Urothelium cell line (cell line): ENCODE data around the gene TANGO6.
A peak's percentile ranks its signal among the peaks of the same experiment; 100 is the strongest.
"Not testable (repeated sequence)": the region's sequence is repeated elsewhere in the genome, so short reads cannot be mapped to it uniquely, and the experiment has no call there.

ENCODE experiments used
- DNase-seq: peaks from one replicate; pipeline ENCODE4 v3.0.0; 2011; ENCODE audit warnings: low spot score, mixed read lengths
- FAIRE-seq: peaks from 2 replicates; lab custom pipeline; 2011; peaks lifted over from hg19 to GRCh38; lab: Jason Lieb, UNC

TANGO6 gene

DNA sequence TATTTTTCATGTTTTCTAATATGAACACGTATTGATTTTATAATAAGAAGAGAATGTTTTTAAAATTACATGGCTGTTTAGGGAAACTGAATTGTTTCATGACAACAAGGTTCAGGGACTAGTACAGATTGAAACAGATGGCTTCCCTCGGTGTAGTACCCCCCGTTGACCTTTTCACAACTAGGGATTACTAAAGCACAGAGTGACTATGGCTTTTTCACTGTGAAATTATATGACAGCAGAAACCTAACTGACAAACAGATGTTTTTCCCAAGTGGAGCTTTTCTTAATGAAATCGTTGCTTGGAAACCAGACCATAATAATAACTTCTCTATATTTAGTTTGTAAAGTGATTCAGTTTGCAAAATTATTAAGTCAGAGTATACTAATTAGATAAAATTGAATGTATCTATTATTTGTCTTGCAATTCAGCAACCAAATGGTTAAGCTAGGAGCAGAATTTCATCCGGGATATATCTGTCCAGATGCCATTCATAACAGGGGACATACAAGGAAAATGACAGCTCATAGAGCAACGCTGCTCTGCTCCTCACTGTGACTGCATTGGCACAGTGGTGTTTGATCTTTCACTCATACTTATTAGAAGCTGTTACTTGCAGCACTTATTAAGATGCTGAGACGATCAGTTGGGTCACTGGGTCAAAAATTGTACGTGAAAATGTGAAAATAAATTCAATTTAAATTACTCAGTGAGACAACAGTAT, 111.7 kb downstream of the TANGO6 start:
- FAIRE-seq (no peak), DNase-seq (no peak)

GRCh38 chr16:68960910-68961309, 117.6 kb downstream of the TANGO6 start:
- FAIRE-seq (no peak), DNase-seq (no peak)

DNA sequence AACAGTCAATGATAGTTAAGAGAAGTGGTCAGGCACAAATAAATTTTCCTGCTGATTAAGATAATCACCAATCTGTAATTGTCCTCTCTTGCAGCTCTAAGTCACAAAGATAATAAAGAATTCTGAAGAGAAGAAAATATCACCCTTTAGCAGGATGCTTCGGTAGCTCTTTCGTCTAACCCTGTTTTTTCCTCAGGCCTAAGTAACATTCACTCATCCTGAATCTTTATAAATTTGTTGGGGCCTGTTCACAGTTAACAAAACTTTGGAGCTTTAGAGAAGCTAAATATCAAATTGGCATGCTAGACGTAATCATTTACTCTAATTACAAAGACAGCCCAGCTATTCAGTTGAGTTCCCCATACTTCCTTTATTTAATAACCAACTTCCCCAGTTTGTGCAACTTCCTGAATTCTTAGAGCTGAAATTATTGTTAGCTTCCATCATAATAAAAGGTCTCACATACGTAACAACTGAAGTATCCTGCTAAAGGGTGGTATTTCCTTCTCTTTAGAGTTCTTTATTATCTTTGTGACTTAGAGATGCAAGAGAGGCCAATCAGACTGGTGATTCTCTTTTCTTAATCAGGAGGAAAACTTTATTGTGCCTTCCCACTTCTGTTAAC, 118.6 kb downstream of the TANGO6 start:
- FAIRE-seq (no peak), DNase-seq (no peak)

DNA sequence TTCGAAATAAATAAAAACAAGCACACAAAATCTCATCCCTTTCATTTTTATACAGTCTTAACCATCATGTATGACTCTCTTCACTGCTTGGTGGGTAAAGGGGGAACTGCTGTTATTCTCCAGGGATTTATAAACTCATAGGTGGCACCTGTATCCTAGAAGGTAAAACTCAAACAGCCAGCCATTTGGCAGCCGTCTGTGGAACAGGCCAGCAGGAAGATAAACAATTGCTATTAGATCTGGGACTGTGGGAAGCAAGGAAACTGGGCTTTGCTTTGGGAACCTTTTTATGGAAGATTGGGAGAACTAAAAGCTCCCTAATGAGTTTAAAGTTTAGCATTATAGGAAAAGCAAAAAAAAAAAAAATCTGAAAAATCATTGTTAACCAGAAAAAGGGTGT, 126.0 kb downstream of the TANGO6 start:
- FAIRE-seq: no peak

GRCh38 chr16:68972013-68972412, 128.7 kb downstream of the TANGO6 start:
- DNase-seq (no peak), FAIRE-seq (no peak)

More for the DNA sequence above, 126.0 kb downstream of the TANGO6 start:
- DNase-seq: no peak

DNA sequence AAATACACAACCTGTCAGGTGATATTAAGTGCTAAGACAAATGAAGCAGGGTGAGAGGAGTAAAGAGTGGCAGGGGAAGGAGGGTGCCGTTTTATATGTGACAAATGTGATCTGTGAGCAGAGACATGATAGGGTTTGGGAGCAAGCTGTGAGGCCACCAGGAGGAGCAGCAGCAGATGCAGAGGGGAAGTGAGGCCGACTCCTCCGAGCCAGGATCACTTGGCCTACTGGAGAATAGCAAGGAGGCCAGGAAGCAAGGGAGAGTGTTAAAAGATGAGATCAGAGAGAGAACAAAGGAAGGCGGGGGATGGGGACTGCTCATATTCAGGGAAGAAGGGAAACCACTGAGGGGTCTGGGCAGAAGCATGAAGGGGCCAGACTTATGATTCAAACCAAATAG, 129.4 kb downstream of the TANGO6 start:
- FAIRE-seq: no peak
- peak; percentile 58 for DNase-seq

DNA sequence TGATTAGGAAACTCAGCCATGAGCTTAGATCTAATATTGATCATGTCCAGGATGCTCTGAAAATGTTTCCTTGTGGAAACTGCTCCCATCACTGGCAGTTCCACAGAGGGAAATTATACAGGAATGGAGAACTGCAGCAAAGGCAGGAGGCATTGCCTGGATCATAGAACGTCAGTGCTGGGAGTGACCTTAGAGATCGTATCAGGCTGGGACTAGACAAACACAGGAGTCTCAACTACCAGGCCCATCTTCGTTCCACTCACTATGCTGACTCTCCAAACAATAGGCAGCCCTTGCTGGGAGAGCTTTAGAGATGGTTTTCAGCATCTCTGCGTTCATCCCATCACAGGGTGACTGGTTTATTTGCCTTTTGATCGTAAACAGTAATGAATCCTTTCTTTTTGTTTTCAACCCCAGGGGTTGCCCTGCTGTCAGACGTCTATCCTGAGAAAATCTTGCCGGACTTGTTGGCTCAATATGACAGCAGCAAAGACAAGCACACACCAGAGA, 130.3 kb downstream of the TANGO6 start:
- DNase-seq (no peak), FAIRE-seq (no peak)

GRCh38 chr16:68978303-68978954, 135.1 kb downstream of the TANGO6 start:
- DNase-seq (no peak), FAIRE-seq (no peak)

- FAIRE-seq (no peak), DNase-seq (no peak)
These were observed 137.5 kb downstream of the TANGO6 start for GRCh38 chr16:68980695-68981315.

GRCh38 chr16:68981971-68982370, 138.6 kb downstream of the TANGO6 start:
- no peak for DNase-seq
- FAIRE-seq: no peak

DNA sequence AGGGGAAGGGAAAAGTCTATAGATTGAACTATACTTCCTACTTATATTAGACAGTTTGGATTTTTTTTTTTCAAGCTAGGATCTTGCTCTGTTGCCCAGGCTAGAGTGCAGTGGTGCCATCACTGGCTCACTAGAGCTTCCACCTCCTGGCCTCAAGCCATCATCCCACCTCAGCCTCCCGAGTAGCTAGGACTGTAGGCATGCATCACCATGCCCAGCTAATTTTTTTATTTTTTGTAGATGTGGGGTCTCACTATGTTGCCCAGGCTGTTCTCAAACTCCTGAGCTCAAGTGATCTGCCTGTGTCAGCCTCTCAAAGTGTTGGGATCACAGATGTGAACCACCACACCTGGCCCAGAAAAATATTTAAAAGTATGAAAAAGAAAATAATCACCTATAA, 141.1 kb downstream of the TANGO6 start:
- FAIRE-seq: no peak
- no peak for DNase-seq

DNA sequence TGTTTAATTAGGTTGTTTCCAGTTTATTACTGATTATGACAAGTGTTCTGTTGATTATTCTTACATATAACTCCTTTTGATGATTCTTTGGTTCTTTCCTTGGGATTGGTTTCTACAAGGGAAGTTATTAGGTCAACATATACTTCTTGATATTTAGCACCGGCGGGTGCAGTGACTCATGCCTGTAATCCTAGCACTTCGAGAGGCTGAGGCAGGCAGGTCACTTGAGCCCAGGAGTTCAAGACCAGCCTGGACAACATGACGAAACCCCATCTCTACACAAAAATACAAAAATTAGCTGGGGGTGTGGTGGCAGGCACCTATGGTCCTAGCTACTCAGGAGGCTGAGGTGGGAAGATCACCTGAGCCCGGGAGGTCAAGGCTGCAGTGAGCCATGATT, 141.9 kb downstream of the TANGO6 start:
- no peak for FAIRE-seq

DNA sequence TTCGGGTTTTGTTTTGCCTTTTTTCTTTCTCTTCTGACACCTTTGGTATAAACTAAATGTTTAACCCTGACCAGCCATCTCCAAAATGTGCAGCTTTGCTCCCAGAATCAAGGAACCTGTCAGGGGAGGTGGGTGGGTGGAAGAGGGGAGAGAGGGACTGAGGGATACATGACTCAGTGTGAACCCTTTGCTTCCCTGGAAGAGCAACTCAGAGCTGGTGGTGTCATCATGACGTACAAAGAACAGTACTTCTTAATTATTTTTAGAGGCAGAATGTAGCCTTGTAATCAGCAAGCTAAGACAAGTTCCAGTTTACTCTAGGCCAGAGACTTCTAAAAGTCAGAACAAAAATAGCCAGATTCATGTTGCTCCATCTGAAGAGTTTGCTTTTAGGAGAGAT, 142.5 kb downstream of the TANGO6 start:
- FAIRE-seq (no peak), DNase-seq (no peak)

More for the DNA sequence above, 141.9 kb downstream of the TANGO6 start:
- DNase-seq: no peak

GRCh38 chr16:68987734-68988457, 144.6 kb downstream of the TANGO6 start:
- DNase-seq (no peak), FAIRE-seq (no peak)

GRCh38 chr16:68990172-68990845, 147.0 kb downstream of the TANGO6 start:
- not testable (repeated sequence) for DNase-seq, FAIRE-seq

- no peak for DNase-seq
- FAIRE-seq: no peak
These were observed 147.7 kb downstream of the TANGO6 start for GRCh38 chr16:68991075-68991474.

DNA sequence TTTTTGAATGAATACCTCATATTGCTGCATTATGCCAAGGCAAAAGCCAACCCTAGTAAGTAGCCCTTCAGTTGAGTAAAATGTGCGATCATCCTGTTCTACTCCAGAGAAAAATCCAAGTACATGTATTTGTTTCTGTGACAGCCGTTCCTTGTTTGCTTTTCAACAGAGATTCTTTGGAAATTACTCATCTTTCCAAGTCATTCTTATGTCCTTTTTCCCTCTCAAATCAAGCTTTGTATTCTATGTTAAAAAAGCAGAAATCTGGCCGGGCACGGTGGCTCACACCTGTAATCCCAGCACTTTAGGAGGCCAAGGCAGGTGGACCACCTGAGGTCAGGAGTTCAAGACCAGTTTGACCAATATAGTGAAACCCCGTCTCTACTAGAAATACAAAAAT, 149.2 kb downstream of the TANGO6 start:
- DNase-seq (peak; percentile 52), FAIRE-seq (no peak)

- FAIRE-seq (no peak), DNase-seq (no peak)
These were observed 150.1 kb downstream of the TANGO6 start for GRCh38 chr16:68993456-68993855.

GRCh38 chr16:68993885-68994284, 150.6 kb downstream of the TANGO6 start:
- FAIRE-seq: no peak

GRCh38 chr16:68994324-68994723, 151.0 kb downstream of the TANGO6 start:
- FAIRE-seq (no peak), DNase-seq (no peak)

More at GRCh38 chr16:68993885-68994284, 150.6 kb downstream of the TANGO6 start:
- DNase-seq: no peak
